ENCODE measurements around the gene SLC2A9.

- TF ChIP-seq MAX (IDR thresholded peaks at IDR 0.05; ENCODE audit: insufficient read depth, insufficient read length) (no peak), JUN (IDR thresholded peaks at IDR 0.05; ENCODE audit: borderline replicate concordance, insufficient read depth, insufficient read length, low read depth) (no peak), MYC (IDR thresholded peaks at IDR 0.05; ENCODE audit: low read depth, low read length) (no peak), POLR2A (IDR thresholded peaks at IDR 0.05; ENCODE audit: low read depth, low read length) (no peak), EZH2 (IDR thresholded peaks at IDR 0.05; ENCODE audit: borderline replicate concordance, low read depth, low read length, severe bottlenecking) (no peak), POLR2AphosphoS5 (IDR thresholded peaks at IDR 0.05; ENCODE audit: insufficient read depth, low read depth, low read length) (no peak), FOS (IDR thresholded peaks at IDR 0.05; ENCODE audit: borderline replicate concordance, insufficient read depth, low read length) (no peak)
- TF ChIP-seq, protein P1, sequence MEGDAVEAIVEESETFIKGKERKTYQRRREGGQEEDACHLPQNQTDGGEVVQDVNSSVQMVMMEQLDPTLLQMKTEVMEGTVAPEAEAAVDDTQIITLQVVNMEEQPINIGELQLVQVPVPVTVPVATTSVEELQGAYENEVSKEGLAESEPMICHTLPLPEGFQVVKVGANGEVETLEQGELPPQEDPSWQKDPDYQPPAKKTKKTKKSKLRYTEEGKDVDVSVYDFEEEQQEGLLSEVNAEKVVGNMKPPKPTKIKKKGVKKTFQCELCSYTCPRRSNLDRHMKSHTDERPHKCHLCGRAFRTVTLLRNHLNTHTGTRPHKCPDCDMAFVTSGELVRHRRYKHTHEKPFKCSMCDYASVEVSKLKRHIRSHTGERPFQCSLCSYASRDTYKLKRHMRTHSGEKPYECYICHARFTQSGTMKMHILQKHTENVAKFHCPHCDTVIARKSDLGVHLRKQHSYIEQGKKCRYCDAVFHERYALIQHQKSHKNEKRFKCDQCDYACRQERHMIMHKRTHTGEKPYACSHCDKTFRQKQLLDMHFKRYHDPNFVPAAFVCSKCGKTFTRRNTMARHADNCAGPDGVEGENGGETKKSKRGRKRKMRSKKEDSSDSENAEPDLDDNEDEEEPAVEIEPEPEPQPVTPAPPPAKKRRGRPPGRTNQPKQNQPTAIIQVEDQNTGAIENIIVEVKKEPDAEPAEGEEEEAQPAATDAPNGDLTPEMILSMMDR (IDR thresholded peaks at IDR 0.05; ENCODE audit: extremely low read depth in 1 of 2, insufficient read depth in 1 of 2, low read depth in 1 of 2, low read length in 2 of 2) = no peak
Observed at GRCh38 chr4:10011277-10011676, 10.0 kb downstream of the SLC2A9 start.
